Adrenal gland (tissue), 12 donors: ENCODE results near the gene DNAJB14. TPM values are rescaled to one million over a fixed set of nuclear protein-coding genes. Genes with fewer than 3 reads are reported as not detected.

Experiments used
- DNase-seq, 7 donors: peaks; one replicate each; pipeline ENCODE4 v3.0.0-alpha.2; 2019 to 2020
- H3K27ac ChIP-seq, 5 donors: fragments of 200-600 bp; sonication (generic) in 4 of 5; 1 replicate in 3 of 5; 2 replicates in 2 of 5; pipeline versions ENCODE4 v1.5.1 to v1.8.0; 2016 to 2020; ENCODE audit warnings: mild to moderate bottlenecking in 1 of 5
- H3K27me3 ChIP-seq: fragments of 200-600 bp; 2 replicates; pipeline ENCODE4 v1.8.0; 2021
- H3K36me3 ChIP-seq, 2 donors: fragments of 200-600 bp; replicated peaks in 1 of 2; 1 replicate in 1 of 2; 2 replicates in 1 of 2; pipeline versions ENCODE4 v1.5.1 to v1.8.0; 2018 to 2022
- H3K4me1 ChIP-seq, 2 donors: fragments of 200-600 bp; replicated peaks in 1 of 2; 1 replicate in 1 of 2; 2 replicates in 1 of 2; pipeline versions ENCODE4 v1.5.1 to v1.8.0; 2018 to 2021
- H3K4me3 ChIP-seq, 4 donors: fragments of 200-600 bp; sonication (generic) in 3 of 4; one replicate each; pipeline ENCODE4 v1.5.1; 2016 to 2018
- H3K9me3 ChIP-seq, 3 donors: fragments of 200-600 bp; sonication (generic) in 1 of 3; replicated peaks in 1 of 3; 1 replicate in 2 of 3; 2 replicates in 1 of 3; pipeline versions ENCODE4 v1.5.1 to v1.8.0; 2016 to 2021
- CTCF ChIP-seq, 6 experiments: fragments of 450-650 bp in 4 of 6; fragments of 200-600 bp in 2 of 6; sonication (generic) in 1 of 6; IDR thresholded peaks; 1 replicate in 5 of 6; 2 replicates in 1 of 6; pipeline versions ENCODE4 v1.5.1 to v1.8.0; 2016 to 2021; ENCODE audit warnings: antibody characterized with exemption in 6 of 6, mild to moderate bottlenecking in 2 of 6, moderate library complexity in 1 of 6
- POLR2A ChIP-seq, 2 donors: fragments of 450-650 bp; IDR thresholded peaks; one replicate each; pipeline ENCODE4 v1.6.1; 2017; ENCODE audit warnings: antibody characterized with exemption in 2 of 2, mild to moderate bottlenecking in 2 of 2, moderate library complexity in 1 of 2
- WGBS, 4 donors: extraction: QIAGEN DNeasy Blood & Tissue Kit in 2 of 4; methylation state at CpG; one replicate each; pipeline versions ENCODE4 v1.1.5 to v1.1.7; 2013 to 2017; 5-methylcytosine and 5-hydroxymethylcytosine counted together
- intact Hi-C, 2 donors: fragments of 100-400 bp; cut with DNase I; formaldehyde crosslinking; loops; one replicate each; pipeline versions ENCODE4 v1.14.1 to v1.15.0; 2022 to 2023
- polyA plus RNA-seq, 3 donors: library from polyadenylated mRNA; stranded (reverse); fragments of 200-250 nt in 2 of 3; fragments of 350-450 nt in 1 of 3; fragmentation: Illumina TruSeq in 1 of 3; extraction: RNeasy Lipid Tissue Mini Kit (QIAGEN cat#74804) in 1 of 3; gene quantifications; one replicate each; pipeline ENCODE4 v1.2.3, GENCODE V29; 2013 to 2014
- total RNA-seq, 9 donors: library from RNA; depleted of rRNA in 4 of 9; stranded (reverse); fragments of >200 nt in 4 of 9; fragments of 120-200 nt in 1 of 9; fragmentation: NEBNext Ultra II Directional in 1 of 9; extraction: Animal tissue kit (Norgen Biotek cat#: 25700) in 1 of 9; gene quantifications; one replicate each; pipeline versions ENCODE4 v1.1.0 to v1.2.4, GENCODE V29; 2013 to 2023
- donor health status: healthy with polysubstance abuse.
- donor health status: Bipolar disorder and iron deficiency.
- donor health status: DM: yes; HTN: yes; CAD: no.
- donor health status: DM: no; HTN: no; CAD: no.
- donor health status: DM: no; HTN: no; CAD: no.
- donor health status: DM: yes; HTN: yes; CAD: no.

DNAJB14 gene
- total and polyA plus RNA-seq, 12 donors = 7.2 to 53.7 (median 33.3) TPM

- Histone ChIP-seq H3K4me3 (no peak overlapping the region), H3K4me1 (no peaks in the 10 kb centered on the region), H3K36me3 (peaks cover 0 to 3% of the 10 kb centered on the region in 2 donors), H3K9me3 (peaks cover 0 to 6% (median 0%) of the 10 kb centered on the region in 3 donors), H3K27ac (no peak overlapping the region), H3K27me3 (no peaks in the 10 kb centered on the region)
- TF ChIP-seq POLR2A (IDR thresholded peaks at IDR 0.05) = no peak
- no peak for TF ChIP-seq CTCF (IDR thresholded peaks at IDR 0.05)
- DNase-seq = no peak
- intact Hi-C loops = no loop called here
- 75 to 91% (median 84%) methylated on average over 2 of the region's 2 CpGs for WGBS, 4 donors
Measured at GRCh38 chr4:99927566-99927965, 18.9 kb downstream of the DNAJB14 start.

- peaks cover 0 to 13% of the 10 kb centered on the region in 2 donors for H3K36me3 ChIP-seq
- DNase-seq = no peak
- 97 to 98% (median 97%) methylated on average over 3 of the region's 3 CpGs for WGBS, 4 donors
Measured at GRCh38 chr4:99921174-99921573, 25.2 kb downstream of the DNAJB14 start.

GRCh38 chr4:99918656-99919055 is 27.8 kb downstream of the DNAJB14 start:
- no peak for DNase-seq
- Histone ChIP-seq H3K27me3 (no peaks in the 10 kb centered on the region), H3K36me3 (peaks cover 0 to 13% of the 10 kb centered on the region in 2 donors), H3K4me3 (no peak overlapping the region), H3K9me3 (peaks cover 0 to 8% (median 0%) of the 10 kb centered on the region in 3 donors), H3K4me1 (no peaks in the 10 kb centered on the region), H3K27ac (no peak overlapping the region)
- intact Hi-C loops = no loop called here
- TF ChIP-seq CTCF (IDR thresholded peaks at IDR 0.05) (no peak), POLR2A (IDR thresholded peaks at IDR 0.05) (no peak)
- 96 to 100% (median 98%) methylated on average over 2 of the region's 2 CpGs for WGBS, 4 donors

More at GRCh38 chr4:99921174-99921573, 25.2 kb downstream of the DNAJB14 start:
- Histone ChIP-seq H3K4me1 (no peaks in the 10 kb centered on the region), H3K27me3 (no peaks in the 10 kb centered on the region), H3K27ac (no peak overlapping the region), H3K4me3 (no peak overlapping the region), H3K9me3 (peaks cover 0 to 8% (median 0%) of the 10 kb centered on the region in 3 donors)
- intact Hi-C loops = no loop called here
- TF ChIP-seq POLR2A (IDR thresholded peaks at IDR 0.05) (no peak), CTCF (IDR thresholded peaks at IDR 0.05) (no peak)

- Histone ChIP-seq H3K4me1 (no peaks in the 10 kb centered on the region), H3K27me3 (no peaks in the 10 kb centered on the region), H3K9me3 (peaks cover 0 to 8% (median 0%) of the 10 kb centered on the region in 3 donors), H3K27ac (no peak overlapping the region), H3K4me3 (no peak overlapping the region), H3K36me3 (peaks cover 0 to 10% of the 10 kb centered on the region in 2 donors)
- no peak for DNase-seq
- intact Hi-C loops = no loop called here
- 92 to 96% (median 95%) methylated on average over 3 of the region's 3 CpGs for WGBS, 4 donors
- TF ChIP-seq CTCF (IDR thresholded peaks at IDR 0.05) = no peak
- no peak for TF ChIP-seq POLR2A (IDR thresholded peaks at IDR 0.05)
Measured at GRCh38 chr4:99917575-99917974, 28.8 kb downstream of the DNAJB14 start.
